IPS-18a (cell line): Measurements from ENCODE around the gene LYPD6B.

Source experiments
- H3K27ac ChIP-seq: one replicate; pipeline ENCODE4 v1.5.1; 2013; ENCODE audit warnings: low read length
- H3K27me3 ChIP-seq: one replicate; pipeline ENCODE4 v1.6.1; 2013; ENCODE audit warnings: mild to moderate bottlenecking, low read length; ENCODE audit not compliant: control insufficient read depth, insufficient read depth
- H3K36me3 ChIP-seq: one replicate; pipeline ENCODE4 v1.6.1; 2013; ENCODE audit warnings: low read depth, low read length; ENCODE audit not compliant: control insufficient read depth
- H3K4me1 ChIP-seq: one replicate; pipeline ENCODE4 v1.6.1; 2013; ENCODE audit warnings: low read depth, low read length; ENCODE audit not compliant: control insufficient read depth
- H3K4me3 ChIP-seq: one replicate; pipeline ENCODE4 v1.5.1; 2013; ENCODE audit warnings: low read length
- H3K9ac ChIP-seq: one replicate; pipeline ENCODE4 v1.6.1; 2013; ENCODE audit warnings: mild to moderate bottlenecking, low read length, moderate library complexity
- H3K9me3 ChIP-seq: one replicate; pipeline ENCODE4 v1.6.1; 2013; ENCODE audit warnings: low read depth, low read length; ENCODE audit not compliant: control insufficient read depth

LYPD6B gene

DNA sequence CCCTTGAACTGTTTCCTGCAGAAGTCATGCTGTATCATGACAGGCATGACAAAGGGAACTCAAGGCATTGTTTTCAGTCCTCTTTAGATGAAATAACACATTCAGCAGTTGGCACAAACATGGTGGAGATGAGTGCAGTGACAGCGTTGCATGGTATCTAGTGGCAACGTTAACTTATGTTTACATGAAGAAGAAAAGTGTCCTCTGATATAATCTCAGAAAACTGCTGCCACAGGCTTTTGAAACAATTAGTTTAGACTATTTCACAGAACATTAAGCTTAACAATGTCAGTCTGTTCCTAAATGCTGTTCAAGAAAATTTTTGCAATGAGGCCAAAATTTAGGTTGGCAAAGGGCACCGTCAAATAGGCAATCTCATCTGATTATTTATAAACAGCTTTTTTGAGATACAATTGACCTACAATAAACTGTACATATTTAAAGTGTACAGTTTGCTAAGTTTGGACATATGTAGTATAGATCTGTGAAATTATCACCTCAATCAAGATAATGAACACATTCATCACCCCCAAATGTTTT, 64.7 kb downstream of the LYPD6B start:
- H3K4me1 ChIP-seq, result no peaks in the 10 kb centered on the region
- H3K27me3 ChIP-seq, result no peaks in the 10 kb centered on the region
- no peak overlapping the region for H3K27ac ChIP-seq
- H3K4me3 ChIP-seq, result no peak overlapping the region
- no peaks in the 10 kb centered on the region for H3K9me3 ChIP-seq
- H3K9ac ChIP-seq, result no peak overlapping the region
- no peaks in the 10 kb centered on the region for H3K36me3 ChIP-seq

DNA sequence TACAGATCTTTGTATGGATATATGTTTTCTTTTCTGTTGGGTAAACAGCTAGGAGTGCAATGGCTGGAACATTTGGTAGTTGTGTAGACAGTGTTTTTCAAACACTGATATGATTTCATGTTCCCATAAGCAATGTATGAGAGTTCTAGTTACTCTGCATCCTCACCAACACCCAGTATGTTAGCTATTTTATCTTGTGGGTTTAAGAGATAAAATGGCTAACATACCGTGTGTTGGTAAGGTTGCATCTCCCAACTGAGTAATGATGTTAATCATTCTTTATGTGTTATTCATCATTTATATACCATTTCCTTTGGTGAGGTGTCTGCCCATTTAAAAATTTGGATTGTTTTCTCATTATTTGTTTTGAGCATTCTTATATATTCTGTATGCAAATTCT, 65.7 kb downstream of the LYPD6B start:
- Histone ChIP-seq H3K36me3 (no peaks in the 10 kb centered on the region), H3K27me3 (no peaks in the 10 kb centered on the region), H3K9me3 (no peaks in the 10 kb centered on the region), H3K9ac (no peak overlapping the region), H3K27ac (no peak overlapping the region), H3K4me1 (no peaks in the 10 kb centered on the region), H3K4me3 (no peak overlapping the region)

DNA sequence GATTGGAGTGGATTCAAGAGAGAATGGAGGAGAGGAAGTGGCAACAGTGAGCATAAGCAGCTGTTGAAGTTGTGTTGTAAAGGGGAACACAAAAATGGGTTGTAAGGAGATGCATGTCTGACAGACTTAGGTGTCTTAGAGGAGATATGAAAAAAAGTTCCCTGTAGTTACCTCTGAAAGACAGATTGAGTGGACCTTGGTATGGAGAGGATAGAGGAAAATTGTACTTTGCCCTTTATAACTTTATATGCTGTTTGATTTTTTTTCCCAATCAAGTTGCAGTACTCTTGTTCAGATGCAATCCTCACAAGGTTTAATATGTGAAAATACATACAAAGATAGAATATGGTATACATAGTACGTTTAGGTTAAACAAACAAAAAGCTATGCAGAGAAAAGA, 73.6 kb downstream of the LYPD6B start:
- H3K9ac ChIP-seq, result no peak overlapping the region

DNA sequence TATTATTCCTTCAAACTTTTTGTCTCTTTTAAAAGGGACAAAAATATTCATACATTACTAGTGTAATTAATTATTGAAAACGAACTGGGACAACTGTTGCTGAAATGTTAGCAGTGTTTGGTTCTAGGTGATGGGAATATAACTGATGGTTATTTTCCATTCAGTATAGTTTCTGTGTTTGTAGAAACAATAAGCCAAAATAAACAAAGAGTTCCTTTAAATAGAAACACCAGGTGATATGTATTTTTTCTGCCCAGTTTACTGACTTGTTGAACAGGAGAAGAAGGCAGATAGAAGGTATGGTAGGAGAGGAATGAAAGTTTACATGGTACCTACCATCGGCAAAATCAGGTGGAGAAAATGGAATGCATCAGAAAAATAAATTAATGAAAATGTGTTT, 74.2 kb downstream of the LYPD6B start:
- Histone ChIP-seq H3K27ac (no peak overlapping the region), H3K4me3 (no peak overlapping the region), H3K36me3 (no peaks in the 10 kb centered on the region), H3K9ac (no peak overlapping the region), H3K27me3 (no peaks in the 10 kb centered on the region), H3K9me3 (no peaks in the 10 kb centered on the region), H3K4me1 (no peaks in the 10 kb centered on the region)

More for the DNA sequence above, 73.6 kb downstream of the LYPD6B start:
- H3K9me3 ChIP-seq, result no peaks in the 10 kb centered on the region
- no peaks in the 10 kb centered on the region for H3K36me3 ChIP-seq
- no peak overlapping the region for H3K27ac ChIP-seq
- no peaks in the 10 kb centered on the region for H3K4me1 ChIP-seq
- H3K4me3 ChIP-seq, result no peak overlapping the region
- H3K27me3 ChIP-seq, result no peaks in the 10 kb centered on the region

DNA sequence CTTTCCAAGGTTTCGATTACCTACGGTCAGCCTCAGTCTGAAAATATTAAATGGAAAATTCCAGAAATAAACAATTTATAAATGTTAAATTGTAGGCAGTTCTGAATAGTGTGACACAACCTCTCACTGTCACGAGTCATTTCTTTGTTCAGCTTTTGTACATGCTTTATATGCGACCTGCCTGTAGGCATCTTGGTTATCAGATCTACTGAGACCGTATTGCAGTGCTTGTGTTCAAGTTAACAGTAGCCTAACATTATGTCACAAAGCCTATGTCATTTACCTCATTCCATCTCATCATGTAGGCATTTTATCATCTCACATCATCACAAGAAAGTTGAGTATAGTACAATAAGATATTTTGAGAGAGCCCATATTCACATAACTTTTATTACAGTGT, 77.3 kb downstream of the LYPD6B start:
- Histone ChIP-seq H3K4me1 (no peaks in the 10 kb centered on the region), H3K9ac (no peak overlapping the region), H3K9me3 (no peaks in the 10 kb centered on the region), H3K27ac (no peak overlapping the region), H3K36me3 (no peaks in the 10 kb centered on the region), H3K4me3 (no peak overlapping the region), H3K27me3 (no peaks in the 10 kb centered on the region)

DNA sequence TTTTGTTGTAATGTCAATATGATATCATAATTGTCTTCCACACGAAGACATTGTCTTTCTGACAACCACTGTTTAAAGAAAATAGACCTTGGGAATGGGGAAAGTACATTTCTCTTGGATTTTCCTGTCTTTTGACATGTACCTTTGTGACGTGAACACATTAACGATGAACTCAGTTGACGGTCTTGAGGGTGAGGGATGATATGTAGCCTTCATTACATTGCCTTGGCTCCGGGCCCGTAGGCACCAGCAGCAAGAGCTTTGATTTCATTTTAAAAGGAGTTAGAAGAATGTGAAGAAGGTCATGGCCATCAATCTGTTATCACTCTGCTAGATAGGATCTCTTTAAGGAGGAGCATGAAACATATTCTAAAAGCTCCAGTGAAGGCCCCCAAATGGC, 80.9 kb downstream of the LYPD6B start:
- Histone ChIP-seq H3K4me1 (no peaks in the 10 kb centered on the region), H3K36me3 (no peaks in the 10 kb centered on the region), H3K4me3 (no peak overlapping the region), H3K9ac (no peak overlapping the region), H3K9me3 (no peaks in the 10 kb centered on the region), H3K27me3 (no peaks in the 10 kb centered on the region), H3K27ac (no peak overlapping the region)

DNA sequence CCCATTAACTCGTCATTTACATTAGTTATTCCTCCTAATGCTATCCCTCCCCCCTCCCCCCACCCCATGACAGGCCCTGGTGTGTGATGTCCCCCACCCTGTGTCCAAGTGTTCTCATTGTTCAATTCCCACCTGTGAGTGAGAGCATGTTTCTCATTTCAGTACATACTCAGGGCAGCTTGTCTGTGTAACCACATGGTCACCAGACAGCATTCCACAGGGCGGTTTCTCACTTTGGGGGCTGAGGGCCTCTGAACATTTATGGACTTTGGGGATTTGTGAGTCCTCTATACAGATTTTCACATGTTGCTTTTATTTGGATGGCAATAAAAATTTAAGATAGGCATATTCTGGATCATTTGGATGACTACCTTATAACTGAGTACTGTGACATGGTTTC, 84.0 kb downstream of the LYPD6B start:
- Histone ChIP-seq H3K9ac (no peak overlapping the region), H3K27me3 (no peaks in the 10 kb centered on the region), H3K9me3 (no peaks in the 10 kb centered on the region), H3K36me3 (no peaks in the 10 kb centered on the region), H3K27ac (no peak overlapping the region), H3K4me3 (no peak overlapping the region), H3K4me1 (no peaks in the 10 kb centered on the region)

DNA sequence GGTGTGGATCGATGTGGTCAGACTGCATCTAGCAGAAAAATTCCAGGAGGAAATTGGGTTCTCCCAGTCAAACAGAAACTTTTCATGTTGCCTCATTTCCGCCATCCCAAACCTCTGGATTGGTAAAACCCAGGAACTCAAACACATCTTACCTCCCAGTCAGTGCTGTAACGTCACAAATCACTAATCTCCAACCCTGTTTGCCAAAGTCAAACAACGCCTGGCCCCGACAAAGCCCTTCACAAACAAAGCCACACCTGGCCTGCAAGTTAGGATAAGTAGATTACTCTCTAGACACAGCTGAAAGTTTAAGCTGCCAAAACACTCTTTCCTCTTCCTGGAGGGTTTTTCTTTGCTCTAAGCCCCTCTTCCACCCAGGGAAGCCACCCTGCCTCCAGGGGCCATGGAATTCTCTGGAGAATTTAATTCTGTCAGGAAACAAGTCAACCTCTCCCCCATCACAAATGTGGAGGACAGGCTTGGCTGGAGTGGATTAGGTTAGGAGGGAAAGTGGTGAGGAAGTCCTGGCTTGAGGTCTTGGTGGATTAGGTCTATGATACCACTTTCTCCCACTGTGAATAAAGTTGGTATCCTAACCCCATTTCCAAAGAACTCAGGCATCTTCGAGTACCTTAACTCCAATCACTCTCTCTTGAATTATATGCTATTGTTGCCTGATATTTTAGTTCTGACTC, 86.7 kb downstream of the LYPD6B start:
- Histone ChIP-seq H3K4me1 (no peaks in the 10 kb centered on the region), H3K36me3 (no peaks in the 10 kb centered on the region), H3K4me3 (no peak overlapping the region), H3K27me3 (no peaks in the 10 kb centered on the region), H3K27ac (no peak overlapping the region), H3K9ac (no peak overlapping the region), H3K9me3 (no peaks in the 10 kb centered on the region)

DNA sequence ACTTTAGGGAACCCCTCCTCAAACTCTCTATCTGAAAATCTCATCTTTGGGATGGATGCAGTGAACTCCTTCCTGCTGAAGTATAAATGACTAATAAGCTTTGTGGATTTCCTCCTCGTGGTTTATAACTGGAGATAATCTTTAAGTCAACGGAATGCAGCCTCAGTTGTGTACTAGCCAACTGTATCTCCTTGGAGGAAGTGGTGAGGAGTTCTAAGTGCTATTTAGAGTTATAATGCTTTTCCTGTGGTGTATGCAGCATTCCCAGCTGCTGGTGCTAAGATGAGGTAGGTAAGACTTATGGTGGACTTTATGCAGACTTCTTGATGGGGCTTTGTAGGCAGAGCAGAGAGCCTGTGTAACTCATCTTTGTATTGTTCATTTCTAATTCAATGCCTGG, 90.9 kb downstream of the LYPD6B start:
- Histone ChIP-seq H3K4me3 (no peak overlapping the region), H3K9ac (no peak overlapping the region), H3K27ac (no peak overlapping the region), H3K4me1 (peaks cover 2% of the 10 kb centered on the region), H3K9me3 (no peaks in the 10 kb centered on the region), H3K27me3 (no peaks in the 10 kb centered on the region), H3K36me3 (no peaks in the 10 kb centered on the region)

DNA sequence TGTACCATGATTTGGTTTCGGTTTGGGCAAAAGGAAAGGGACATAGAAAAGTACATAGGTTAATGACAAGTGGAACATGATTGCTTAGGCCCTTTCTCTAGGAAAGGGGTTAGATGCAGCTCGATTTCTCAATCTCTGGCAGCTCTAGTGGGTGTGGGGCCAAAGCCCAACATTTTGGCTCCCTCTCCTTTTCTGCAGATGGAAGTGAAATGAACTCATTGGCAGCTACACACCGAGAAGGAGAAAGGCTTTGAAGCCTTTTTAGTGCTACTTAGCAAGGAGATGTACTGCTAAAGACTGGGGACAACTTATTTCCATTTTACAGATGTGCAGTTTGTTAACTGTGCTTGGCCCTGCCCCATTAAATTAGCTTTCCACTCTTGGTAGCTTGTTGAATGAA, 93.8 kb downstream of the LYPD6B start:
- H3K27ac ChIP-seq, result no peak overlapping the region
- H3K9me3 ChIP-seq, result no peaks in the 10 kb centered on the region
- peaks cover 3% of the 10 kb centered on the region for H3K4me1 ChIP-seq
- no peak overlapping the region for H3K4me3 ChIP-seq
- H3K9ac ChIP-seq, result no peak overlapping the region
- H3K27me3 ChIP-seq, result no peaks in the 10 kb centered on the region
- no peaks in the 10 kb centered on the region for H3K36me3 ChIP-seq

DNA sequence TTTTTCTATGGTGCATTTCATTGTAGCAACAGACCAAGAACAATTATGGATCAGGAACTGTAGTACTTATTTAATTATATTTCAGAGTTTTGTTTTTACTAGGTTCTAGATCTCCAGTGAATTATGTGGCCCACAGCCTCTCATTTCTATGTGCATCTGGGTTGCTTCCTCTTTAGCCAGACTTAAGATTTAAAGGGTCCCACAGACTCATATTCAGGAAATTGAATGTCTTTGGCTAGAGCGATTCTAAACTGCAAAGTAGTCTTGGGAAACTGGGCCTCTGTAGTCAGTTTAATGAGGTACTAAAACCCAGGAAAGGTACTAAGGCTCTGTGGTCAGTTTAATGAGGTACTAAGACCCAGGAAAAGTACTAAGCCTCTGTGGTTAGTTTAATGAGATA, 94.4 kb downstream of the LYPD6B start:
- peaks cover 3% of the 10 kb centered on the region for H3K4me1 ChIP-seq
- no peak overlapping the region for H3K4me3 ChIP-seq
- no peak overlapping the region for H3K9ac ChIP-seq
- no peaks in the 10 kb centered on the region for H3K27me3 ChIP-seq
- no peak overlapping the region for H3K27ac ChIP-seq
- H3K36me3 ChIP-seq, result no peaks in the 10 kb centered on the region
- no peaks in the 10 kb centered on the region for H3K9me3 ChIP-seq

DNA sequence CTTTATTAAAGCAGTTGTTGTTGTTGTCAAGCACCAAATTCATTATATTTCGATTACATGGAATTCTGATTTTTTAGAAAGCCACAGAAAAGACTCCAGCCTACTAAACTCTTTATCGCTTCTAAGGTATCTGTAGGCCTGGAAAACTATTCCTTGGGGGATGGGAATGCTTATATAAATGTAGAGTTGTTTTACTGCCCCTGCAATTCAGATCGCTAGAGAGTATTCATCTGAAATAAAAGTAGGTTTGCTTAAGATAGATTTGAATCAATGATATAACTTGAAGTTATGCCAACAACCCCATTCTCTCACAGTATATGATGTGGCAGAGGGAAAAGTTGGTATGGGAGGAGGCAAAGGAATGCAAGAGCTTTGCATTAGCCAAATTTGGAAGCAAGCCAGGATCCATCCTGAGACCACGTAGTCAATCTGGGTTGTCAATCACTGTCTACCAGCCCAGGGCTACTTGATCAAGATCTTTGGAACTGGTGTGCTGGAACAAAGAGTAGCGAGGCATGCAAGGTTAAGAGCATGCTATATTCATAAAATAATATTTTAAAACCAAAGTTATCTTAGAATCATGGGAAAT, 95.9 kb downstream of the LYPD6B start:
- Histone ChIP-seq H3K4me1 (peaks cover 3% of the 10 kb centered on the region), H3K27me3 (no peaks in the 10 kb centered on the region), H3K9me3 (no peaks in the 10 kb centered on the region), H3K4me3 (no peak overlapping the region), H3K36me3 (no peaks in the 10 kb centered on the region), H3K9ac (no peak overlapping the region), H3K27ac (no peak overlapping the region)
